MCF 10A (cell line): ENCODE data around the gene DMXL2. TPM values are rescaled to one million over a fixed set of nuclear protein-coding genes. Genes with fewer than 3 reads are reported as not detected.

Experiments used
- BruUV-seq: library from RNA; stranded (reverse); fragments of 400-500 nt; replicated peaks from 2 replicates; lab custom pipeline; 2021; lab: Mats Ljungman, UMichigan
- CTCF ChIA-PET: fragments of 300-600 bp; sonication (Branson Sonifier 250); formaldehyde crosslinking; extraction: SDS; loops from one replicate; lab custom pipeline; 2021; ENCODE audit warnings: antibody characterized with exemption, inconsistent platforms; lab: Yijun Ruan, JAX
- POLR2A ChIA-PET: fragments of 300-600, 350-650 bp; sonication (Branson Sonifier 250); formaldehyde crosslinking; extraction: SDS; loops from one replicate; lab custom pipeline; 2020; ENCODE audit warnings: antibody characterized with exemption, inconsistent platforms; lab: Yijun Ruan, JAX
- DNase-seq: peaks from one replicate; pipeline ENCODE4 v3.0.0-alpha.2; 2018; ENCODE audit not compliant: unreplicated experiment
- H3K27ac Mint-ChIP-seq: one replicate; pipeline ENCODE4 v1.8.0; 2022; ENCODE audit warnings: mild to moderate bottlenecking, low read depth, mixed read lengths; ENCODE audit not compliant: unreplicated experiment
- H3K27me3 Mint-ChIP-seq: one replicate; pipeline ENCODE4 v1.8.0; 2022; ENCODE audit warnings: mixed read lengths; ENCODE audit not compliant: insufficient read depth, unreplicated experiment
- H3K36me3 Mint-ChIP-seq: one replicate; pipeline ENCODE4 v1.8.0; 2022; ENCODE audit warnings: mild to moderate bottlenecking, moderate library complexity, mixed read lengths; ENCODE audit not compliant: insufficient read depth, unreplicated experiment
- H3K4me1 Mint-ChIP-seq: one replicate; pipeline ENCODE4 v1.8.0; 2022; ENCODE audit warnings: mixed read lengths; ENCODE audit not compliant: insufficient read depth, unreplicated experiment
- H3K4me3 Mint-ChIP-seq: one replicate; pipeline ENCODE4 v1.8.0; 2022; ENCODE audit warnings: mild to moderate bottlenecking, moderate library complexity, mixed read lengths; ENCODE audit not compliant: unreplicated experiment
- H3K9me3 Mint-ChIP-seq: one replicate; pipeline ENCODE4 v1.8.0; 2022; ENCODE audit warnings: mixed read lengths; ENCODE audit not compliant: unreplicated experiment
- CTCF ChIP-seq: fragments of 200-600 bp; IDR thresholded peaks from one replicate; pipeline ENCODE4 v1.8.0; 2022; ENCODE audit warnings: antibody characterized with exemption, mild to moderate bottlenecking; ENCODE audit not compliant: unreplicated experiment
- intact Hi-C: fragments of 100-400 bp; cut with micrococcal nuclease; formaldehyde crosslinking; loops from 2 replicates; pipeline ENCODE4 v1.14.1; 2022
- total RNA-seq: library from RNA; stranded (reverse); gene quantifications from 2 replicates; pipeline ENCODE4 v1.2.3, GENCODE V29; 2022

DMXL2 gene
- total RNA-seq, 1 experiment from 2014 or later, result 13.6 TPM

DNA sequence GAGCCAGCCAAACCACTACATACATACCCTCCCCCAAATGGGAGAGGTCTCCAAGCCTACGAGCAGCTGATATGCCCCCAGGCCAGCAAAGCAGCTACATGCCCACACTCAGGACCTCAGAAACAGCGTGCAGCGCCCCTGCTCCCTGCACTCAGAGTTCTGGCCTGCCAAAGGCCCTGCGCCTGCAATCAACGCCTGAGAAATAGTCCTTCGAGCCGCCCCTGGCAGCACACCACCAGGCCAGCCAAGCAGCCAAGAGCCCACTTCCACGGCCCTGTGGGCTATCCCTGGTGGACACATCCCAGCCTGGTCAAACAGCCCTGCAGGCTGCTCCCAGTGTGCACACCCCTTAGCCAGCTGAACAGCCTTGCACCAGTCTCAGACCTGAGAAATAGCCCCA, 139.1 kb downstream of the DMXL2 start:
- no TSS peak for BruUV-seq
- Mint-ChIP-seq H3K4me3 (no peak overlapping the region), H3K27me3 (no peaks in the 10 kb centered on the region), H3K27ac (no peak overlapping the region), H3K4me1 (no peaks in the 10 kb centered on the region), H3K36me3 (no peaks in the 10 kb centered on the region), H3K9me3 (peaks cover 10% of the 10 kb centered on the region)
- CTCF ChIA-PET, result interaction anchor here (2.5 kb wide), 1 partner anchor 16 kb away, joined by 6 read pairs; no protein-coding TSS in a partner anchor
- POLR2A ChIA-PET, result no interaction called here
- TF ChIP-seq CTCF, result no peak
- intact Hi-C loops, result no loop called here
- DNase-seq, result no peak

GRCh38 chr15:51475736-51476135, 146.8 kb downstream of the DMXL2 start:
- CTCF ChIA-PET, result interaction anchor here (0.5 kb wide), 1 partner anchor 221 kb away, joined by 3 read pairs; no protein-coding TSS in a partner anchor
- no peaks in the 10 kb centered on the region for H3K9me3 Mint-ChIP-seq
- no peak overlapping the region for H3K27ac Mint-ChIP-seq
- BruUV-seq, result no TSS peak
- H3K4me1 Mint-ChIP-seq, result no peaks in the 10 kb centered on the region
- H3K27me3 Mint-ChIP-seq, result no peaks in the 10 kb centered on the region
- no peaks in the 10 kb centered on the region for H3K36me3 Mint-ChIP-seq
- no peak overlapping the region for H3K4me3 Mint-ChIP-seq
- no peak for DNase-seq
- POLR2A ChIA-PET, result no interaction called here
- intact Hi-C loops, result no loop called here
- TF ChIP-seq CTCF, result no peak

DNA sequence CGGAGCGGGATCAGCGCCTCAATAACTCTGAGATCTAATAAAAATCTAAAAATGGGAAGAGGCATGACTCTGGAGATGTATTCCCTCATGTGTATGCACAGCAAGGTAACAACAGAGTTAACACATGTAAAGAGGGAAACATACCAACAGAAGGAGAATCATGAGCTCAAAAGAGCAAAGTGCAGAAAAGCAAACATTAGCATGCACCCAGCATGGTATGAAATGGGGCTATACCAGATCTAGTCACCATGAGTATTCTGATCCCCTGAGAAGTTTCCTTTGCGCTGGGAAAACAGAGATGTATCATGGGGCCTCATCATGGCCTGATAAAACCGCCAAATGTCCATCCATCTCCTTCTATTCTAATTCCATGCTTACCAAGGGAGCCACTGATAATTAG, 152.1 kb downstream of the DMXL2 start:
- Mint-ChIP-seq H3K9me3 (no peaks in the 10 kb centered on the region), H3K4me3 (no peak overlapping the region), H3K27ac (no peak overlapping the region), H3K27me3 (no peaks in the 10 kb centered on the region), H3K36me3 (peaks cover 5% of the 10 kb centered on the region), H3K4me1 (no peaks in the 10 kb centered on the region)
- intact Hi-C loops, result no loop called here
- ChIA-PET CTCF (no interaction called here), POLR2A (no interaction called here)
- BruUV-seq, result no TSS peak
- no peak for TF ChIP-seq CTCF
- DNase-seq, result no peak

GRCh38 chr15:51460796-51461195, 161.8 kb downstream of the DMXL2 start:
- no peak for TF ChIP-seq CTCF
- no peaks in the 10 kb centered on the region for H3K27me3 Mint-ChIP-seq
- no peaks in the 10 kb centered on the region for H3K9me3 Mint-ChIP-seq
- H3K36me3 Mint-ChIP-seq, result peaks cover 28% of the 10 kb centered on the region
- BruUV-seq, result no TSS peak
- intact Hi-C loops, result no loop called here
- no peak overlapping the region for H3K4me3 Mint-ChIP-seq
- ChIA-PET CTCF (no interaction called here), POLR2A (no interaction called here)
- no peaks in the 10 kb centered on the region for H3K4me1 Mint-ChIP-seq
- H3K27ac Mint-ChIP-seq, result no peak overlapping the region
- DNase-seq, result no peak
